BLaER1 (cell line): Measurements from ENCODE around the gene TADA2B.
"Not testable (repeated sequence)": the region's sequence is repeated elsewhere in the genome, so short reads cannot be mapped to it uniquely, and the experiment has no call there.

Experiments used
- H3K27ac ChIP-seq: shearing (Covaris generic); formaldehyde crosslinking; 2 replicates; pipeline ENCODE4 v1.8.1; 2022
- H3K27me3 ChIP-seq: shearing (Covaris generic); formaldehyde crosslinking; 2 replicates; pipeline ENCODE4 v1.8.1; 2022
- H3K36me3 ChIP-seq: shearing (Covaris generic); formaldehyde crosslinking; 2 replicates; pipeline ENCODE4 v1.8.1; 2022
- H3K4me1 ChIP-seq: shearing (Covaris generic); formaldehyde crosslinking; 2 replicates; pipeline ENCODE4 v1.8.1; 2022
- H3K4me2 ChIP-seq: shearing (Covaris generic); formaldehyde crosslinking; 2 replicates; pipeline ENCODE4 v1.8.1; 2022
- H3K4me3 ChIP-seq: shearing (Covaris generic); formaldehyde crosslinking; 2 replicates; pipeline ENCODE4 v1.8.1; 2022
- H3K9ac ChIP-seq: shearing (Covaris generic); formaldehyde crosslinking; 2 replicates; pipeline ENCODE4 v1.8.1; 2022
- H3K9me3 ChIP-seq: shearing (Covaris generic); formaldehyde crosslinking; 2 replicates; pipeline ENCODE4 v1.8.1; 2022
- H4K20me1 ChIP-seq: shearing (Covaris generic); formaldehyde crosslinking; 2 replicates; pipeline ENCODE4 v1.8.1; 2022
- Cebpa-rat ChIP-seq: shearing (Covaris generic); IDR thresholded peaks from 2 replicates; pipeline ENCODE4 v1.8.1; 2022

TADA2B gene

DNA sequence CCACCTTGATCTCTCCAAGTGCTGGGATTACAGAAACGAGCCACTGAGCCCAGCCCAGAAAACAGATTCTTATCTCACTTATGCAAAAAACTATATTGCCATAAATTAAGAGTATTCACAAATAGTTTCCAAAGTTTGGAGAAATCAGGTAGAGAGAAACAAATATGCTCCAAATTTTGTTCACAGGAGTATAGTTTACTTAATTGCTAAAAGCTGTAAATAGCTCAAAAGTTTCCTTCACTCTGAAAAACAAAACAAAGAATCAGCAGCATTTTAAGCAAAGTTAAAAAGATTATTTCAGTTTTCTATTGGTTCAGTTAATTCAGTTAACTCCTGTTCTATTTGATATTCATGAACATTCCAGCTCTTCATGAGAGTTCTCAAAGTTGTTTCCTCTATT lies 43.2 kb downstream of the TADA2B start:
- Histone ChIP-seq H3K4me3 (no peak overlapping the region), H3K4me1 (no peaks in the 10 kb centered on the region), H4K20me1 (no peaks in the 10 kb centered on the region), H3K4me2 (no peak overlapping the region), H3K36me3 (no peaks in the 10 kb centered on the region), H3K9ac (no peak overlapping the region), H3K9me3 (peaks cover 20% of the 10 kb centered on the region), H3K27ac (no peak overlapping the region), H3K27me3 (no peaks in the 10 kb centered on the region)
- TF ChIP-seq Cebpa-rat = no peak

DNA sequence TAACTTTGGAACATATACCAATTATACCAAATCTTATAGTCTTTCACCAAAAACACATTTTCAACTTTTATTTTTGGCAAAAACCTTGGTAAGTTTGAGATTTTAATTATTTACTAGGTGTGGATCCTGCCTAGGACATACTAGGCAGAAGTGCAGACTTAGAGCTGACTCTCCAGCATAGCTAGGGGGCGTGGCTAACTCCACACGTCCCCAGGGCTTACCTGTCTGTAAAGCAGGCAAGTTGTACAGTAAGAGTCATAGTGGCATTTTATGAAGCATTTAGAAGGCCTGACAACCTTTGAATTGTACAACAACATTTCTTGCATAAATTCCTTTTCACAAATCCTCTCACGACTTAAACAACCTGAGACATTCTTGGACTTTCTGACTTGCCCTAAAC lies 43.9 kb downstream of the TADA2B start:
- Histone ChIP-seq H3K4me2 (no peak overlapping the region), H3K9ac (no peak overlapping the region), H3K36me3 (no peaks in the 10 kb centered on the region), H3K27ac (no peak overlapping the region), H4K20me1 (no peaks in the 10 kb centered on the region), H3K4me1 (no peaks in the 10 kb centered on the region), H3K4me3 (no peak overlapping the region), H3K27me3 (no peaks in the 10 kb centered on the region), H3K9me3 (peaks cover 20% of the 10 kb centered on the region)
- TF ChIP-seq Cebpa-rat = no peak

DNA sequence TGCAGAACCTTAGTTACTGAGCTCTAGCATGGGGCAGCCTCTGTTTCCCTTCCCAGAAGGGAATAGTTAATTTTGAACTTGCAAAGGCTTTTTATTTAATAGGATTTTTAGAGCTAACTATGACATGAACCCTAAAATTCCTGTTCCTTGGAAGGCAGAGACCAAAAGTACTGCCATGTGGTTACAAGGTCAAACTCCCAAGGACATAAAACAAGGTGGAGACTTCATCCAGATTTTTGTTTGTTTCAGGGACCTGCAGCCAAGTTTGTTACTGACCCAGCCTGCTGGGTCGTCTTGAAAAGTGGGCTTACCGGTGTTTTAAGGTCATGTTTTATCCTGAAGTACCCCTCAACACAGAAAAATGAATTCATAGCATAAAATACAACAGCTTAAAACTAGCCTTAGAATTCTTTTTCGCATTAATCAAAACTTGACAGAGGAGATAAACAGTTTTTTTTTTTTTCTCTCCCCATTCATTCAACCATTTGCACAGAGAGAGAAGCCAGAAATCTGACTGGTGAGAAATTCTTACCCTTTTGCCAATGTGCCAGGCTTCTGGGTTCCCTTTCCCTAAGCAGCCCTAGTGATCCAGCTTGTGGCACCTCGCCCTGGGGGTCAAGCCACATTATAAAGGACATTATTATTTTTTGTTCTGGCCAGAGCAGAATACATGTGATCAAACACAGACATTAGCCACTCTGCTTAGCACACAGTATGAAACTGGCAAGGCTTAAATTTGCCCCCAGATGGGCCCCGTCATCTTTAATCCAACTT lies 46.2 kb downstream of the TADA2B start:
- Histone ChIP-seq H3K27me3 (no peaks in the 10 kb centered on the region), H3K4me1 (no peaks in the 10 kb centered on the region), H3K27ac (no peak overlapping the region), H3K9ac (no peak overlapping the region), H3K4me3 (no peak overlapping the region), H3K36me3 (no peaks in the 10 kb centered on the region), H3K4me2 (no peak overlapping the region), H4K20me1 (no peaks in the 10 kb centered on the region), H3K9me3 (peaks cover 20% of the 10 kb centered on the region)
- TF ChIP-seq Cebpa-rat = no peak

- H3K27me3 ChIP-seq = no peaks in the 10 kb centered on the region
- H3K9me3 ChIP-seq = peaks cover 9% of the 10 kb centered on the region
- H3K4me1 ChIP-seq = no peaks in the 10 kb centered on the region
- H4K20me1 ChIP-seq = no peaks in the 10 kb centered on the region
- H3K4me2 ChIP-seq = no peak overlapping the region
- H3K9ac ChIP-seq = no peak overlapping the region
- no peak overlapping the region for H3K27ac ChIP-seq
- no peak overlapping the region for H3K4me3 ChIP-seq
- no peaks in the 10 kb centered on the region for H3K36me3 ChIP-seq
- no peak for TF ChIP-seq Cebpa-rat
Measured at GRCh38 chr4:7092026-7092425, 48.9 kb downstream of the TADA2B start.

DNA sequence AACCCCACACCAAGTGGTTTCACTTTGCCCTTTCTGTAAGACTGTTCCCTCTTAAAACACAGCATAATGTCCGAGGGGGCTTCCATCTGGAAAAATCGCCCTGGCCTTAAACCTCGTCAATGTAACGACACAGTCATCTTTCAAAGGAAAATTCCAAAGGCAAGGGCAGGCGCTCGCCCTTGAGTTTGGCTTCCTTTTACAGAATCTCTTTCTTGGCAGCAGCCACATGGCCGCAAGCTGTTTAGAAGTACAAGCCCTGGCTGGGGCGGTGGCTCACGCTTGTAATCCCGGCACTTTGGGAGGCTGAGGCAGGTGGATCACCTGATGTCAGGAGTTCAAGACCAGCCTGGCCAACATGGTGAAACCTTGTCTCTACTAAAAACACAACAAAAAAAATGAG lies 51.7 kb downstream of the TADA2B start:
- Histone ChIP-seq H4K20me1 (no peaks in the 10 kb centered on the region), H3K27me3 (no peaks in the 10 kb centered on the region), H3K4me3 (no peak overlapping the region), H3K27ac (no peak overlapping the region), H3K9ac (no peak overlapping the region), H3K4me2 (no peak overlapping the region), H3K4me1 (no peaks in the 10 kb centered on the region), H3K36me3 (no peaks in the 10 kb centered on the region), H3K9me3 (no peaks in the 10 kb centered on the region)
- no peak for TF ChIP-seq Cebpa-rat

DNA sequence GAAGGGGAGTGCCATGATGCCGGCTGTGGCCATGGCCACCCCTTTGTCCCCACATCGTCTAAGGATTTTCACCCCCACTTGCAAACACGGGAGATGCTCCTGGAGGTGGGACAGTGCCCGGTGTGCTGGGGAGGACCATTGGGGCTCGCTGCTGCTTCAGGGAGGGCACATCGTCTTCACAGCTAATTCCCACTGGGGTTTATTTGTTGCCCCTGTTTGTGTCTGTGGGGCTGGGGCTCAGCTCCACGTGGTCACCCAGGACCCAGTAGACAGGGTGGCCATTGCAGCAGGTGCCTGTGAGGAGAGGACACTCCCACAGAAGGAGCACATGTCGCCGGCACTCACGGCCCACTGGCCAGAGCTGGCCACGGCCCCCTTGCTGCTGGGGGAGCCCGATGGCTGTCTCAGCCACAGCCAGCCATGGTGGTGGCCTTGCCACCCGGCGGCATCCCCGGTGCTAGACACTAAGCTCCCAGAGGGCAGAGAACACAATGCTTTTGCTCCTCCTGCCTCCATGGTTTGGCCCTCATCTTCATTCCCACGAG lies 52.5 kb downstream of the TADA2B start:
- Histone ChIP-seq H3K9ac (no peak overlapping the region), H3K4me3 (no peak overlapping the region), H4K20me1 (no peaks in the 10 kb centered on the region), H3K36me3 (no peaks in the 10 kb centered on the region), H3K4me1 (peaks cover 2% of the 10 kb centered on the region; the same call in 1 of the 2 replicates), H3K4me2 (no peak overlapping the region), H3K27ac (no peak overlapping the region), H3K27me3 (no peaks in the 10 kb centered on the region), H3K9me3 (no peaks in the 10 kb centered on the region)
- no peak for TF ChIP-seq Cebpa-rat

- no peak overlapping the region for H3K9ac ChIP-seq
- H3K4me2 ChIP-seq = no peak overlapping the region
- no peak overlapping the region for H3K4me3 ChIP-seq
- no peaks in the 10 kb centered on the region for H3K9me3 ChIP-seq
- H3K27ac ChIP-seq = no peak overlapping the region
- H3K36me3 ChIP-seq = no peaks in the 10 kb centered on the region
- H3K4me1 ChIP-seq = peaks cover 7% of the 10 kb centered on the region
- no peaks in the 10 kb centered on the region for H4K20me1 ChIP-seq
- TF ChIP-seq Cebpa-rat = no peak
- H3K27me3 ChIP-seq = no peaks in the 10 kb centered on the region
Measured at GRCh38 chr4:7096236-7096635, 53.1 kb downstream of the TADA2B start.

DNA sequence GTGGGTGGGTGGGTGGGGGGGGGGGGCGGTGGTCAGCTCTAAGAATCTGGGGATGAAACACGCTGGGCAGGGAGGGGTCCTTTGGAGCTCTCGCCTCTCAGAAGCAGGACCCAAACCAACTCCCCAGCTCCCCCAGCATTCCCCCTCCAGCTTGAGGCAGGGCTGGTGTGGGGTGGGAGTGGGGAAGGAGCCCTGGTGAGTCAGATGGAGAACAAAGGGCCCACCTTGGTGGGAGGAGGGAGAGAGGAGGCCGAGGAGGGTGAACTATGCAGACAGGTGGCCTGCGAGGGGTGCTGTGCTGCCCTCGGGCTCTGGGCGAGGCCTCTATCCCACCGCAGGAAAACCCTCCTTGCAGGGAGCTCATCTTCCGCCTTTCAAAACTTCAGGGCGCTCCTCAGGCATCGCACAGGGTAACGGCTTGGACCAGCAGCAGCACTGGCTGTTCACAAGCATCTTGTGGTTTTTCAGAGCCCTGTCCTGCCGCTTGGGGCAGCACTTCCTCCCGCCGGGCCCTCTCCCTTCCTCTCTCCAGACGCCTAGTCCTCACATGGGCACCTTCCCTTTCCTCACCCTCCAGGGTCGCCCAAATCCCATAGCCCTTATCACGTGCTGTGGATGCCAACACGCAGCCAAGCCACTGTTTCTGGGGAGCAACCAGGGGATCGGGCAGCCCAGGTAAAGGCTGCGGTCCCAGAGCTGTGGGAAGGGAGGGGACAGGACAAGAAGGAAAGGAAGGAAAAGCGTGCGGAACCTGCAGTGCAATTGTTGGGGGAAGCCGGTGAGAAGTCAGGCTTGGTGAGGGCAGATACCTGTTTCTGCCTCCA lies 58.7 kb downstream of the TADA2B start:
- Histone ChIP-seq H3K36me3 (no peaks in the 10 kb centered on the region), H3K4me3 (peak overlapping the region; percentile 73), H4K20me1 (no peaks in the 10 kb centered on the region), H3K27ac (peak overlapping the region; percentile 56; the same call in 1 of the 2 replicates), H3K9me3 (no peaks in the 10 kb centered on the region), H3K27me3 (no peaks in the 10 kb centered on the region), H3K9ac (peak overlapping the region; percentile 54), H3K4me1 (peaks cover 28% of the 10 kb centered on the region), H3K4me2 (peak overlapping the region; percentile 98)
- no peak for TF ChIP-seq Cebpa-rat

DNA sequence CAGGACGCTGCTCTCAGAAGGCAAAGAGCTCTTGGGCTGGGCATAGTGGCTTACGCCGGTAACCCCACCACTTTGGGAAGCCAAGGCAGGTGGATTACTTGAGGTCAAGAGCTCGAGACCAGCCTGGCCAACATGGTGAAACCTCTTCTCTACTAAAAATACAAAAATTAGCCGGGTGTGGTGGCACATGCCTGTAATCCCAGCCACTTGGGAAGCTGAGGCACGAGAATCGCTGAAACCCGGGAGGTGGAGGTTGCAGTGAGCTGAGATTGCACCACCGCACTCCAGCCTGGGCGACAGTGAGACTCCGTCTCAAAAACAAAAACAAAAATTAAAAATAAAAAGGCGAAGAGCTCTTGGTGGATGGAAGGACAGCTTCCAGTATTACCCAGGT lies 59.3 kb downstream of the TADA2B start:
- H3K27ac ChIP-seq = 0 out of 2 replicates have a peak overlapping the region, but pooled peaks have one; percentile 56
- H3K4me3 ChIP-seq = peak overlapping the region; percentile 73
- H3K4me1 ChIP-seq = peaks cover 30% of the 10 kb centered on the region
- H3K4me2 ChIP-seq = peak overlapping the region; percentile 98
- not testable (repeated sequence) for H3K9me3 ChIP-seq, H3K36me3 ChIP-seq, H3K27me3 ChIP-seq, H4K20me1 ChIP-seq
- H3K9ac ChIP-seq = peak overlapping the region; percentile 74
